Left ventricle myocardium inferior (tissue), 1 donor: ENCODE measurements around the gene SLC1A3. TPM values are rescaled to one million over a fixed set of nuclear protein-coding genes. Genes with fewer than 3 reads are reported as not detected.

Experiments used
- DNase-seq: peaks from one replicate; pipeline ENCODE4 v3.0.0-alpha.2; 2020
- H3K27ac ChIP-seq: fragments of 200-600 bp; replicated peaks from 2 replicates; pipeline ENCODE4 v1.8.0; 2021
- H3K27me3 ChIP-seq: fragments of 200-600 bp; 2 replicates; pipeline ENCODE4 v1.8.0; 2021; ENCODE audit warnings: low read depth
- H3K36me3 ChIP-seq: fragments of 200-600 bp; 2 replicates; pipeline ENCODE4 v1.8.0; 2021
- H3K4me1 ChIP-seq: fragments of 200-600 bp; 2 replicates; pipeline ENCODE4 v1.8.0; 2021
- H3K4me3 ChIP-seq: fragments of 200-600 bp; 2 replicates; pipeline ENCODE4 v1.8.0; 2021; ENCODE audit warnings: mild to moderate bottlenecking, moderate library complexity
- H3K9me3 ChIP-seq: fragments of 200-600 bp; replicated peaks from 2 replicates; pipeline ENCODE4 v1.8.0; 2021
- CTCF ChIP-seq: fragments of 200-600 bp; IDR thresholded peaks from 2 replicates; pipeline ENCODE4 v1.8.0; 2021; ENCODE audit warnings: antibody characterized with exemption, mild to moderate bottlenecking, borderline replicate concordance
- intact Hi-C: fragments of 100-400 bp; cut with micrococcal nuclease; formaldehyde crosslinking; loops from one replicate; pipeline ENCODE4 v1.11.0; 2022
- total RNA-seq: library from RNA; stranded (reverse); fragmentation: NEBNext Ultra II Directional; extraction: Animal tissue kit (Norgen Biotek cat#: 25700); gene quantifications from one replicate; pipeline ENCODE4 v1.2.1, GENCODE V29; 2021
- donor health status: DM: no; HTN: yes; CAD: no; lungs with severe emphysema.

SLC1A3 gene
- total RNA-seq, 1 donor from 2014 or later = 144 TPM

GRCh38 chr5:36670548-36670947 is 64.1 kb downstream of the SLC1A3 start:
- Histone ChIP-seq H3K4me1 (peaks cover 54% of the 10 kb centered on the region), H3K27ac (no peak overlapping the region), H3K4me3 (no peak overlapping the region), H3K9me3 (no peaks in the 10 kb centered on the region), H3K36me3 (peaks cover 29% of the 10 kb centered on the region), H3K27me3 (no peaks in the 10 kb centered on the region)
- TF ChIP-seq CTCF = no peak
- no peak for DNase-seq
- intact Hi-C loops = no loop called here

- no peaks in the 10 kb centered on the region for H3K27me3 ChIP-seq
- peak overlapping the region; percentile 24 for H3K27ac ChIP-seq
- H3K4me3 ChIP-seq = no peak overlapping the region
- intact Hi-C loops = no loop called here
- peaks cover 41% of the 10 kb centered on the region for H3K36me3 ChIP-seq
- peaks cover 41% of the 10 kb centered on the region for H3K4me1 ChIP-seq
- no peaks in the 10 kb centered on the region for H3K9me3 ChIP-seq
- no peak for DNase-seq
- TF ChIP-seq CTCF = no peak
These were observed 68.9 kb downstream of the SLC1A3 start for GRCh38 chr5:36675282-36675681.

GRCh38 chr5:36679221-36679989 is 73.0 kb downstream of the SLC1A3 start:
- no peak for TF ChIP-seq CTCF
- no peak for DNase-seq
- H3K27ac ChIP-seq = peak overlapping the region; percentile 72
- H3K9me3 ChIP-seq = no peaks in the 10 kb centered on the region
- H3K27me3 ChIP-seq = no peaks in the 10 kb centered on the region
- H3K36me3 ChIP-seq = peaks cover 18% of the 10 kb centered on the region
- intact Hi-C loops = no loop called here
- H3K4me3 ChIP-seq = no peak overlapping the region
- H3K4me1 ChIP-seq = peaks cover 35% of the 10 kb centered on the region

GRCh38 chr5:36680066-36680465 is 73.7 kb downstream of the SLC1A3 start:
- Histone ChIP-seq H3K4me1 (peaks cover 29% of the 10 kb centered on the region), H3K27ac (peak overlapping the region; percentile 72), H3K4me3 (no peak overlapping the region), H3K27me3 (no peaks in the 10 kb centered on the region), H3K36me3 (peaks cover 18% of the 10 kb centered on the region), H3K9me3 (no peaks in the 10 kb centered on the region)
- DNase-seq = peak; percentile 75
- intact Hi-C loops = no loop called here
- no peak for TF ChIP-seq CTCF

- intact Hi-C loops = no loop called here
- no peaks in the 10 kb centered on the region for H3K27me3 ChIP-seq
- H3K4me1 ChIP-seq = peaks cover 26% of the 10 kb centered on the region
- H3K36me3 ChIP-seq = peaks cover 17% of the 10 kb centered on the region
- no peak for DNase-seq
- H3K4me3 ChIP-seq = no peak overlapping the region
- TF ChIP-seq CTCF = no peak
- H3K27ac ChIP-seq = peak overlapping the region; percentile 66
- H3K9me3 ChIP-seq = no peaks in the 10 kb centered on the region
These were observed 75.3 kb downstream of the SLC1A3 start for GRCh38 chr5:36681711-36682110.
